ENCODE results near the gene QKI.
"Not testable (repeated sequence)": the region's sequence is repeated elsewhere in the genome, so short reads cannot be mapped to it uniquely, and the experiment has no call there.

Gene QKI

GRCh38 chr6:163415620-163416556 lies 1.4 kb downstream of the QKI start:
- no peak for DNase-seq

GRCh38 chr6:163416557-163417253 lies 2.2 kb downstream of the QKI start:
- no peak for DNase-seq

- no peak for DNase-seq
These were observed 3.1 kb downstream of the QKI start for GRCh38 chr6:163417595-163417994.

- DNase-seq, result no peak
These were observed 4.0 kb downstream of the QKI start for GRCh38 chr6:163418311-163419029.

GRCh38 chr6:163419413-163420288 lies 5.1 kb downstream of the QKI start:
- DNase-seq, result no peak

GRCh38 chr6:163420289-163420614 lies 5.7 kb downstream of the QKI start:
- no peak for DNase-seq

- DNase-seq, result no peak
These were observed 8.0 kb downstream of the QKI start for GRCh38 chr6:163422550-163422949.

GRCh38 chr6:163423696-163424095 lies 9.2 kb downstream of the QKI start:
- no peak for DNase-seq

- no peak for DNase-seq
These were observed 13.2 kb downstream of the QKI start for GRCh38 chr6:163427498-163428254.

- DNase-seq, result no peak
These were observed 13.9 kb downstream of the QKI start for GRCh38 chr6:163428373-163428772.

- no peak for DNase-seq
These were observed 15.4 kb downstream of the QKI start for GRCh38 chr6:163429858-163430448.

- no peak for DNase-seq
These were observed 17.8 kb downstream of the QKI start for GRCh38 chr6:163432300-163432699.

- not testable (repeated sequence) for DNase-seq
These were observed 19.0 kb downstream of the QKI start for GRCh38 chr6:163433486-163433885.

GRCh38 chr6:163435023-163435422 lies 20.5 kb downstream of the QKI start:
- no peak for DNase-seq

GRCh38 chr6:163436843-163437242 lies 22.3 kb downstream of the QKI start:
- DNase-seq, result no peak

GRCh38 chr6:163437466-163437865 lies 22.9 kb downstream of the QKI start:
- no peak for DNase-seq

- no peak for DNase-seq
These were observed 23.9 kb downstream of the QKI start for GRCh38 chr6:163438298-163438939.

GRCh38 chr6:163438940-163439335 lies 24.4 kb downstream of the QKI start:
- no peak for DNase-seq

- not testable (repeated sequence) for DNase-seq
These were observed 24.9 kb downstream of the QKI start for GRCh38 chr6:163439390-163439789.

- no peak for DNase-seq
These were observed 25.5 kb downstream of the QKI start for GRCh38 chr6:163439997-163440396.

- DNase-seq, result no peak
These were observed 27.8 kb downstream of the QKI start for GRCh38 chr6:163442336-163442735.

All from GOT3 (cell line).